Fibroblast of skin of left quadriceps (primary cell): Measurements from ENCODE around the gene PEPD.

Experiments used
- DNase-seq, 2 experiments: peaks; one replicate each; pipeline ENCODE4 v3.0.0-alpha.2; 2013; ENCODE audit warnings: low read depth in 2 of 2

Gene PEPD

GRCh38 chr19:33395561-33396550 lies 125.7 kb downstream of the PEPD start:
- DNase-seq: no peak

DNA sequence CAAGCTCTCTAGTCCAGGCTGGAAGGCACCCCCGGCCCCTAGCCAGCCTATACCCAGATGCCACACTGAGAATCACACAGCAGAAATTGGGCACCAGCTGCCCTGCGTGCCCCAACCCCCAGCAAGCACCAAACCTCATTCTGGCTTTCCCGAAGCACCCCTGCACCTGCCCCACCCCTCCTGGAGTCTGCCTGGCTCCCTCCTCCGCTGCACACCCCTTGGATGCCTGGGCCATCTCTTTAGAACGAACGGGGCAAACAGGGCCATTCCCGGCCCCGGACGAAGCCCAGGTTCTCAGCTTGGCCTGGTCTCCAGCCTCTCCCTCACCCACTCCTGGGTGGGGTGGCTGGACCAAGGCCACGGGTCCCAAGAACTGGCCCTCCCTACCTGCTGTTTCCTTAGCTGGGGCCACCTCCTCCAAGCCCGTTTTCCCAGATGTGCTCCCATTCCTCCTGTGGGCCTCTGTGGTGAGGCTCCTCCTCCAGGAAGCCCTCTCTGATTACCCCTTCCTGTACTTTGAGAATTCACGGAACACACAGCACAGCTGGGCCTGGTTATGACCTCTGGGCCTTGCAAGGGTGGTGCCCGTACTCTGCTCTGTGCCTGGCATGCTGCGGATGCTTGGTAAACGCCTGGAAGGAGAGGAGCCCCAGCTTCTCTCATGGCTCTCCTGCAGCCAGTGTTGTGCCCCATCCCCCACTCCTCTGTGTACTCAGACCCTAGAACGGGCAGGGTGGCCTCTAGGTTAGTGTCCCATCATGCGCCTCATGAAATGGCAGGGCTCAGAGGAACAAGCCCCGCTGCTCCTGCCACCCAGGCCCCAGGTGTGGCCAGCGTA lies 126.6 kb downstream of the PEPD start:
- DNase-seq: no peak

- peak in 1 of 2 experiments; percentile 34 for DNase-seq
These were observed 127.4 kb downstream of the PEPD start for GRCh38 chr19:33394006-33394722.

- DNase-seq: no peak
These were observed 128.1 kb downstream of the PEPD start for GRCh38 chr19:33393286-33394005.

- no peak for DNase-seq
These were observed 129.0 kb downstream of the PEPD start for GRCh38 chr19:33392341-33393285.

- DNase-seq: no peak
These were observed 129.9 kb downstream of the PEPD start for GRCh38 chr19:33391631-33392249.

DNA sequence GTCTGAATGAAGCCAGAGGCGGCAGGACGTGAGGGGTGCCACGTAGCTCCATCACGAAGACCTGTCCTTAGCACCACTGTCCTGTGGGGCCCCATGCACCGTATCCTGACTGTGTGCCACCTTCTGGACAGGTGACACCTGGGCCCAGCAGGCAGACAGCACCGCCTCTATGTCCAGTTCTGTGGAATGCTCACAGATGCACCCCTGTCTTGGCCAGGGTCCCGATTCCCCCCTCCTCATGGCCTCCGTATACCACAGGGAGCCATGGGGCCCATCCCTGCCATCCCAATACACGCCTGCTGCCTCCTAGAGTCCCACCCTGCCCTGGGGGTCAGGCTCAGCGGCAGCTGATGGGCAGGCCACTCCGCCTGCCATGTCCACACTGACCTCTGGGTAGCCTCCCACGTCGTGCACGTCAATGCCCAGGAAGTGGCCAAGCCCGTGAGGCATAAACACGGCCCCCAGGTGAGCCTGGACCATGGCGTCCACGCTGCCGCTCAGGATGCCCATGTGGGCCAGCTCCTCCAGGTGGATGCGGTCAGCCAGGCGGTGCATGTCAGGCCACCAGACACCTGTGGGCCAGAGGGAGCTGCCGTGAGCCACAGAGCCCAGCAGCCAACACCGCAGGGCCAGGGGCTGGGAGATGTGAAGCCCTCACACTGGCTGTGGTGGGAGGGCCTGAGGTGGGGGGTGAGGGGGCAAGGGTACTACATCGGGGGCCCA lies 130.5 kb downstream of the PEPD start:
- DNase-seq: no peak

- no peak for DNase-seq
These were observed 131.3 kb downstream of the PEPD start for GRCh38 chr19:33390101-33390907.

- no peak for DNase-seq
These were observed 132.0 kb downstream of the PEPD start for GRCh38 chr19:33389421-33390100.

- DNase-seq: no peak
These were observed 132.7 kb downstream of the PEPD start for GRCh38 chr19:33388725-33389420.

GRCh38 chr19:33388231-33388724 lies 133.3 kb downstream of the PEPD start:
- DNase-seq: no peak

GRCh38 chr19:33387351-33388230 lies 134.0 kb downstream of the PEPD start:
- DNase-seq: no peak

DNA sequence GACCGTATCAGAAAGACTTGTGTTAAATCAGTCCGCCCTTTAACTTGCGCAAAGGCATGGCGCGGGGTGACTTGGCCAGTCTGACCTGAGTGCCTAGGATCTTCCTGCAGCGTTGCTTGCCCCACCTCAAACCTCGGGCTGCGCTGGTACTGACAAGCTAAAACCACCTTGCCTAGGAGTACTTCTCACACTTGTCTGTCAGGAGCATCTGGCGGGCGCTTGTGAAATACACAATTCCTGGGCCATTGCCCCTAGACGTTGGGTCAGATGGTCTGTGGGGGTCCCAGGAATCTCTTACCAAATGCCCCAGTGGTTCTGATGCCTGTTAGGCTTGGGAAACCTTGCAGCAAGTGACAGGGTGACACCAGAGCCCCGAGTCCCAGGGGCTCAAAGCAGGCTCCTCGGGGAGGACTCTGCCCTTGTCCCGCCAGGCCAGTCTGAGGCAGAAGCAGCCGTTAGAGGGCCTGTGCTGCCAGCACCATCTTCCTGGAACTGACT lies 135.2 kb downstream of the PEPD start:
- DNase-seq: no peak

GRCh38 chr19:33385956-33386355 lies 135.6 kb downstream of the PEPD start:
- no peak for DNase-seq

- no peak for DNase-seq
These were observed 136.6 kb downstream of the PEPD start for GRCh38 chr19:33384983-33385382.
